ENCODE measurements around the gene ADGRB2. TPM values are rescaled to one million over a fixed set of nuclear protein-coding genes. Genes with fewer than 3 reads are reported as not detected.
A peak's percentile ranks its signal among the peaks of the same experiment; 100 is the strongest.

ADGRB2 gene
- total RNA-seq, 1 experiment from 2014 or later = 10.9 TPM

GRCh38 chr1:31783846-31784245, 19.7 kb upstream of the ADGRB2 start:
- H4K8ac ChIP-seq (replicated peaks; ENCODE audit: insufficient read length, low read depth, low read length) = no peak overlapping the region
- H2BK20ac ChIP-seq (ENCODE audit: low read depth, low read length, poor library complexity, severe bottlenecking) = no peak overlapping the region
- Mint-ChIP-seq H3K36me3 (ENCODE audit: insufficient read depth in 1 of 3, low read depth in 3 of 3) (no peaks in the 10 kb centered on the region), H3K27me3 (ENCODE audit: low read depth) (peaks cover 3% of the 10 kb centered on the region; the same call in 1 of the 2 replicates), H3K4me3 (no peak overlapping the region), H3K9me3 (no peaks in the 10 kb centered on the region), H3K4me1 (peaks cover 40 to 51% of the 10 kb centered on the region in 2 experiments), H3K27ac (no peak overlapping the region)
- no peak overlapping the region for H2AK5ac ChIP-seq (ENCODE audit: insufficient read length, low read length)
- H3K27ac ChIP-seq (ENCODE audit: insufficient read length, low read depth, low read length) = no peak overlapping the region
- no CpG with 5 or more reads among the region's 3 CpGs for WGBS (ENCODE audit: extremely low coverage, insufficient read length, low lambda C conversion rate)
- H4K5ac ChIP-seq (ENCODE audit: insufficient read length, low read depth, low read length) = no peak overlapping the region
- H4K20me1 ChIP-seq (ENCODE audit: control insufficient read depth, insufficient read depth, insufficient read length) = no peaks in the 10 kb centered on the region
- no peak overlapping the region for H3K4me2 ChIP-seq (ENCODE audit: insufficient read depth, insufficient read length, low read length)
- H3K79me1 ChIP-seq (ENCODE audit: insufficient read depth, low read depth, low read length, poor library complexity, severe bottlenecking) = no peaks in the 10 kb centered on the region
- peaks cover 11% of the 10 kb centered on the region; the same call in 1 of the 2 replicates for H3K4me1 ChIP-seq (ENCODE audit: insufficient read depth, low read length)
- no peak overlapping the region for H3K4ac ChIP-seq (ENCODE audit: low read depth, low read length)
- H2BK5ac ChIP-seq (ENCODE audit: insufficient read length, low read length) = no peak overlapping the region
- no peak overlapping the region for H3K56ac ChIP-seq (ENCODE audit: insufficient read length, low read depth, low read length)
- H3T11ph ChIP-seq (ENCODE audit: low read length) = no peak overlapping the region
- H2BK15ac ChIP-seq (ENCODE audit: low read depth, low read length) = no peak overlapping the region
- no peak for TF ChIP-seq CTCF (conservative IDR thresholded peaks at IDR 0.05)
- no peak overlapping the region for H4K91ac ChIP-seq (ENCODE audit: insufficient read length, low read depth, low read length)
- no peak overlapping the region for H2BK120ac ChIP-seq (ENCODE audit: low read depth, low read length, poor library complexity, severe bottlenecking)
- H3K79me2 ChIP-seq (ENCODE audit: insufficient read depth, low read length) = no peaks in the 10 kb centered on the region
- no peak overlapping the region for H3K23ac ChIP-seq (ENCODE audit: insufficient read length, low read depth, low read length)
- H3K9ac ChIP-seq (ENCODE audit: extremely low read depth, insufficient read length, low read length) = no peak overlapping the region
- H2BK12ac ChIP-seq (ENCODE audit: insufficient read length, low read depth, low read length) = no peak overlapping the region
- H3K18ac ChIP-seq (ENCODE audit: insufficient read length, low read depth, low read length) = no peak overlapping the region
- H2AFZ ChIP-seq (ENCODE audit: low read length) = no peak overlapping the region
- DNase-seq = peak; percentile 20
- no peak overlapping the region for H3K14ac ChIP-seq (ENCODE audit: insufficient read depth, low read length)
- no peaks in the 10 kb centered on the region for H3K27me3 ChIP-seq (ENCODE audit: insufficient read depth, low read length)
- peaks cover 6% of the 10 kb centered on the region for H3K23me2 ChIP-seq (ENCODE audit: insufficient read length, low read depth, low read length, poor library complexity, severe bottlenecking)
- H3K9me3 ChIP-seq (ENCODE audit: control insufficient read depth, low read depth, low read length) = no peaks in the 10 kb centered on the region
